Liver (tissue), 9 donors: ENCODE results near the gene TRAF3IP3. TPM values are rescaled to one million over a fixed set of nuclear protein-coding genes. Genes with fewer than 3 reads are reported as not detected.

Experiments used
- DNase-seq: peaks from one replicate; pipeline ENCODE4 v3.0.0-alpha.2; 2017; ENCODE audit warnings: low spot score
- H3K27ac ChIP-seq, 2 donors: one replicate each; pipeline ENCODE4 v1.7.0; 2013; ENCODE audit warnings: inconsistent platforms in 2 of 2, low read length in 2 of 2, control low read depth in 1 of 2, low read depth in 1 of 2, mild to moderate bottlenecking in 1 of 2
- H3K27me3 ChIP-seq, 4 donors: one replicate each; pipeline versions ENCODE4 v1.6.1 to v1.7.0; 2013; ENCODE audit warnings: low read length in 3 of 4, inconsistent platforms in 1 of 4, mild to moderate bottlenecking in 1 of 4, moderate library complexity in 1 of 4; ENCODE audit not compliant: control insufficient read depth in 4 of 4, insufficient read depth in 4 of 4
- H3K36me3 ChIP-seq, 4 donors: one replicate each; pipeline versions ENCODE4 v1.6.1 to v1.7.0; 2013; ENCODE audit warnings: low read length in 3 of 4, mild to moderate bottlenecking in 3 of 4, low read depth in 1 of 4, moderate library complexity in 1 of 4; ENCODE audit not compliant: control insufficient read depth in 4 of 4, insufficient read depth in 3 of 4
- H3K4me1 ChIP-seq, 4 donors: one replicate each; pipeline versions ENCODE4 v1.6.1 to v1.7.0; 2013; ENCODE audit warnings: low read length in 3 of 4, mild to moderate bottlenecking in 3 of 4, moderate library complexity in 1 of 4; ENCODE audit not compliant: control insufficient read depth in 4 of 4, insufficient read depth in 4 of 4
- H3K4me3 ChIP-seq, 3 donors: one replicate each; pipeline versions ENCODE4 v1.6.1 to v1.7.0; 2013; ENCODE audit warnings: low read length in 3 of 3, control low read depth in 1 of 3, low read depth in 1 of 3, mild to moderate bottlenecking in 1 of 3
- H3K9ac ChIP-seq, 2 donors: one replicate each; pipeline ENCODE4 v1.7.0; 2013; ENCODE audit warnings: low read length in 2 of 2, mild to moderate bottlenecking in 2 of 2, moderate library complexity in 2 of 2, control low read depth in 1 of 2, low read depth in 1 of 2
- H3K9me3 ChIP-seq, 4 donors: one replicate each; pipeline versions ENCODE4 v1.6.1 to v1.7.0; 2013; ENCODE audit warnings: low read length in 3 of 4; ENCODE audit not compliant: control insufficient read depth in 4 of 4
- ATF3 ChIP-seq: IDR thresholded peaks from 2 replicates; pipeline ENCODE4 v1.6.1; 2016; ENCODE audit warnings: antibody characterized with exemption
- EGR1 ChIP-seq, 2 donors: IDR thresholded peaks; 2 replicates each; pipeline ENCODE4 v1.6.1; 2016 to 2018; ENCODE audit warnings: antibody characterized with exemption in 2 of 2, low read depth in 2 of 2
- FOXA1 ChIP-seq: IDR thresholded peaks from 2 replicates; pipeline ENCODE4 v1.6.1; 2016; ENCODE audit warnings: antibody characterized with exemption
- FOXA2 ChIP-seq: IDR thresholded peaks from 2 replicates; pipeline ENCODE4 v1.6.1; 2016; ENCODE audit warnings: antibody characterized with exemption
- GABPA ChIP-seq, 2 donors: IDR thresholded peaks in 1 of 2; conservative IDR thresholded peaks in 1 of 2; 2 replicates each; pipeline ENCODE4 v1.6.1; 2016; ENCODE audit warnings: antibody characterized with exemption in 2 of 2, mild to moderate bottlenecking in 1 of 2, moderate library complexity in 1 of 2
- HNF4A ChIP-seq, 2 donors: conservative IDR thresholded peaks; 2 replicates each; pipeline ENCODE4 v1.6.1; 2016; ENCODE audit warnings: antibody characterized with exemption in 2 of 2, mild to moderate bottlenecking in 2 of 2
- HNF4G ChIP-seq: IDR thresholded peaks from 2 replicates; pipeline ENCODE4 v1.6.1; 2016; ENCODE audit warnings: antibody characterized with exemption
- JUND ChIP-seq, 2 donors: IDR thresholded peaks; 2 replicates each; pipeline ENCODE4 v1.6.1; 2016; ENCODE audit warnings: antibody characterized with exemption in 2 of 2
- MAX ChIP-seq: IDR thresholded peaks from 2 replicates; pipeline ENCODE4 v1.6.1; 2016; ENCODE audit warnings: antibody characterized with exemption
- NR2F2 ChIP-seq: IDR thresholded peaks from 2 replicates; pipeline ENCODE4 v1.6.1; 2016; ENCODE audit warnings: antibody characterized with exemption
- RAD21 ChIP-seq, 2 donors: IDR thresholded peaks; 2 replicates each; pipeline ENCODE4 v1.6.1; 2016; ENCODE audit warnings: antibody characterized with exemption in 2 of 2, mild to moderate bottlenecking in 2 of 2
- REST ChIP-seq: IDR thresholded peaks from 2 replicates; pipeline ENCODE4 v1.6.1; 2016; ENCODE audit warnings: antibody characterized with exemption, mild to moderate bottlenecking
- RXRA ChIP-seq, 2 donors: IDR thresholded peaks; 2 replicates each; pipeline ENCODE4 v1.6.1; 2017 to 2018; ENCODE audit warnings: antibody characterized with exemption in 2 of 2, mild to moderate bottlenecking in 1 of 2
- SP1 ChIP-seq: IDR thresholded peaks from 2 replicates; pipeline ENCODE4 v1.6.1; 2018; ENCODE audit warnings: antibody characterized with exemption, mild to moderate bottlenecking
- TAF1 ChIP-seq: conservative IDR thresholded peaks from 2 replicates; pipeline ENCODE4 v1.6.1; 2016; ENCODE audit warnings: antibody characterized with exemption, mild to moderate bottlenecking
- YY1 ChIP-seq: IDR thresholded peaks from 2 replicates; pipeline ENCODE4 v1.6.1; 2016; ENCODE audit warnings: antibody characterized with exemption, mild to moderate bottlenecking
- ZBTB33 ChIP-seq: IDR thresholded peaks from 2 replicates; pipeline ENCODE4 v1.6.1; 2016; ENCODE audit warnings: antibody characterized with exemption
- WGBS: extraction: QIAGEN DNeasy Blood & Tissue Kit; methylation state at CpG from one replicate; pipeline ENCODE4 v1.1.7; 2013; 5-methylcytosine and 5-hydroxymethylcytosine counted together
- polyA plus RNA-seq, 2 donors: library from polyadenylated mRNA; stranded (reverse) in 1 of 2; unstranded in 1 of 2; fragments of 200-250 nt in 1 of 2; fragments of >200 nt in 1 of 2; fragmentation: Nextera tagmentation in 1 of 2; extraction: Ambion mirVana in 1 of 2; gene quantifications; one replicate each; pipeline versions ENCODE4 v1.2.1 to v1.2.3, GENCODE V29; 2013 to 2015
- total RNA-seq, 2 donors: library from RNA; depleted of rRNA; stranded (reverse); fragments of >200 nt; gene quantifications; one replicate each; pipeline ENCODE4 v1.2.3, GENCODE V29; 2014
- donor health status: healthy.
- donor health status: healthy.
- donor health status: healthy.
- donor health status: healthy.
- donor health status: healthy.

Gene TRAF3IP3
- total and polyA plus RNA-seq, 4 donors = 0.87 to 3.4 (median 2.2) TPM

- Histone ChIP-seq H3K27me3 (no peaks in the 10 kb centered on the region), H3K4me1 (peaks cover 0 to 1% (median 0%) of the 10 kb centered on the region in 4 donors), H3K9me3 (no peaks in the 10 kb centered on the region), H3K9ac (no peak overlapping the region), H3K36me3 (no peaks in the 10 kb centered on the region), H3K4me3 (peak overlapping the region in 1 of 3 donors; percentile 7), H3K27ac (peak overlapping the region; percentile 55 to 63)
- WGBS = 62% methylated on average over 13 of the region's 13 CpGs
- no peak for DNase-seq
- TF ChIP-seq ATF3 (no peak), ZBTB33 (no peak), JUND (IDR thresholded peaks at IDR 0.05) (no peak), SP1 (peak; percentile 34), GABPA (IDR thresholded peaks at IDR 0.05 in 1 of 2, conservative IDR thresholded peaks at IDR 0.05 in 1 of 2) (peak in 1 of 2 donors; percentile 23), YY1 (no peak)
These were observed 13.5 kb downstream of the TRAF3IP3 start for GRCh38 chr1:209769171-209769904.

GRCh38 chr1:209769971-209770370 is 14.1 kb downstream of the TRAF3IP3 start:
- Histone ChIP-seq H3K36me3 (no peaks in the 10 kb centered on the region), H3K9me3 (no peaks in the 10 kb centered on the region), H3K4me3 (no peak overlapping the region), H3K27me3 (no peaks in the 10 kb centered on the region), H3K27ac (peak overlapping the region; percentile 55 to 63), H3K9ac (no peak overlapping the region), H3K4me1 (peaks cover 0 to 1% (median 0%) of the 10 kb centered on the region in 4 donors)
- DNase-seq = no peak
- TF ChIP-seq RXRA (IDR thresholded peaks at IDR 0.05) = no peak
- TF ChIP-seq MAX = no peak
- TF ChIP-seq FOXA2 = no peak
- no peak for TF ChIP-seq NR2F2
- no peak for TF ChIP-seq SP1
- TF ChIP-seq HNF4G = no peak
- no peak for TF ChIP-seq JUND (IDR thresholded peaks at IDR 0.05)
- no peak for TF ChIP-seq FOXA1
- no peak for TF ChIP-seq ATF3
- no peak for TF ChIP-seq HNF4A (conservative IDR thresholded peaks at IDR 0.05)
- TF ChIP-seq EGR1 (IDR thresholded peaks at IDR 0.05; ENCODE audit: low read depth in 2 of 2) = no peak
- no peak for TF ChIP-seq RAD21 (IDR thresholded peaks at IDR 0.05)
- TF ChIP-seq TAF1 = no peak
- TF ChIP-seq YY1 = no peak
- no peak for TF ChIP-seq REST
- 78% methylated on average over 7 of the region's 7 CpGs for WGBS
